ENCODE data around the gene ATXN1. TPM values are rescaled to one million over a fixed set of nuclear protein-coding genes. Genes with fewer than 3 reads are reported as not detected.
"Not testable (repeated sequence)": the region's sequence is repeated elsewhere in the genome, so short reads cannot be mapped to it uniquely, and the experiment has no call there.

ATXN1 gene
- total and polyA plus RNA-seq, 2 of the 13 experiments (the other 11 are each of a cell fraction or from before 2014, with no cell fraction given) = 20.7 to 39.5 TPM

- Histone ChIP-seq H2AFZ (ENCODE audit: low read length) (no peak overlapping the region), H3K4me1 (ENCODE audit: insufficient read depth, low read length) (no peaks in the 10 kb centered on the region), H4K20me1 (ENCODE audit: insufficient read depth, low read length) (no peaks in the 10 kb centered on the region), H3K4me3 (replicated peaks in 1 of 3; ENCODE audit: insufficient read depth in 1 of 3, low read depth in 2 of 3, low read length in 3 of 3) (no peak overlapping the region), H3K79me2 (ENCODE audit: insufficient read depth, low read length) (no peaks in the 10 kb centered on the region), H3K36me3 (replicated peaks in 1 of 2; ENCODE audit: control insufficient read depth in 1 of 2, insufficient read depth in 2 of 2, low read length in 2 of 2) (no peaks in the 10 kb centered on the region), H3K9ac (ENCODE audit: insufficient read depth, low read depth, low read length) (no peak overlapping the region), H3K9me3 (ENCODE audit: low read length) (no peaks in the 10 kb centered on the region), H3K27ac (ENCODE audit: extremely low read length, insufficient read depth, low read length) (no peak overlapping the region), H3K4me2 (ENCODE audit: low read depth, low read length) (no peak overlapping the region), H3K27me3 (ENCODE audit: control insufficient read depth in 1 of 2, insufficient read depth in 2 of 2, low read length in 2 of 2) (peaks cover 6 to 24% of the 10 kb centered on the region in 2 experiments; a peak in 3 of 5 replicates)
- intact Hi-C loops (cut with micrococcal nuclease; ENCODE audit: unreplicated experiment) (no loop called here), in situ Hi-C loops (cut with HindIII; ENCODE audit: extremely low pct_ligation_motif_present, low pct_unique_long_range_greater_than_20kb) (no loop called here)
- BruUV-seq (replicated peaks) = no TSS peak
- ChIA-PET CTCF (ENCODE audit: low intra/inter-chr PET ratio, low total read pairs) (no interaction called here), POLR2A (no interaction called here)
- WGBS (ENCODE audit: low lambda C conversion rate) = 3% methylated on average over 2 of the region's 2 CpGs
- FAIRE-seq (no peak), DNase-seq (ENCODE audit: low spot score) (no peak), ATAC-seq (no peak)
- no peak for TF ChIP-seq MEIS2 (CRISPR knock-in tag; IDR thresholded peaks at IDR 0.05)
- TF ChIP-seq RFXAP (CRISPR knock-in tag; IDR thresholded peaks at IDR 0.05; ENCODE audit: borderline replicate concordance) = no peak
- no peak for TF ChIP-seq NR2F6 (IDR thresholded peaks at IDR 0.05)
- TF ChIP-seq NR2F6 (CRISPR knock-in tag; IDR thresholded peaks at IDR 0.05) = no peak
- TF ChIP-seq ZFP37 (CRISPR knock-in tag; IDR thresholded peaks at IDR 0.05; ENCODE audit: borderline replicate concordance) = no peak
- no peak for TF ChIP-seq ZNF431 (CRISPR knock-in tag; IDR thresholded peaks at IDR 0.05; ENCODE audit: borderline replicate concordance, low read depth)
- no peak for TF ChIP-seq ZNF879 (CRISPR knock-in tag; IDR thresholded peaks at IDR 0.05)
- TF ChIP-seq MAFF (IDR thresholded peaks at IDR 0.05; ENCODE audit: low read depth, low read length) = no peak
- no peak for TF ChIP-seq IKZF5 (CRISPR knock-in tag; IDR thresholded peaks at IDR 0.05)
- no peak for TF ChIP-seq ZNF34 (CRISPR knock-in tag; IDR thresholded peaks at IDR 0.05; ENCODE audit: borderline replicate concordance)
- TF ChIP-seq MXD1 (CRISPR knock-in tag; IDR thresholded peaks at IDR 0.05) = no peak
- no peak for TF ChIP-seq NCOA1 (CRISPR knock-in tag; IDR thresholded peaks at IDR 0.05)
- no peak for TF ChIP-seq HDAC6 (IDR thresholded peaks at IDR 0.05; ENCODE audit: low read depth, low read length)
- no peak for TF ChIP-seq ZNF549 (CRISPR knock-in tag; IDR thresholded peaks at IDR 0.05)
- no peak for TF ChIP-seq ZBTB14 (CRISPR knock-in tag; IDR thresholded peaks at IDR 0.05)
Observed at GRCh38 chr6:16264785-16265184, 496.5 kb downstream of the ATXN1 start.

GRCh38 chr6:16263464-16264099 lies 497.7 kb downstream of the ATXN1 start:
- in situ Hi-C loops (cut with HindIII; ENCODE audit: extremely low pct_ligation_motif_present, low pct_unique_long_range_greater_than_20kb); FAIRE-seq; H3K4me3 ChIP-seq (replicated peaks in 1 of 3; ENCODE audit: insufficient read depth in 1 of 3, low read depth in 2 of 3, low read length in 3 of 3); H3K4me2 ChIP-seq (ENCODE audit: low read depth, low read length); ATAC-seq; DNase-seq (ENCODE audit: low spot score); POLR2A ChIA-PET; H3K9me3 ChIP-seq (ENCODE audit: low read length); H2AFZ ChIP-seq (ENCODE audit: low read length); intact Hi-C loops (cut with micrococcal nuclease; ENCODE audit: unreplicated experiment); H3K36me3 ChIP-seq (replicated peaks in 1 of 2; ENCODE audit: control insufficient read depth in 1 of 2, insufficient read depth in 2 of 2, low read length in 2 of 2); H3K4me1 ChIP-seq (ENCODE audit: insufficient read depth, low read length); BruUV-seq (replicated peaks); H3K9ac ChIP-seq (ENCODE audit: insufficient read depth, low read depth, low read length); H4K20me1 ChIP-seq (ENCODE audit: insufficient read depth, low read length); H3K27ac ChIP-seq (ENCODE audit: extremely low read length, insufficient read depth, low read length); H3K79me2 ChIP-seq (ENCODE audit: insufficient read depth, low read length); CTCF ChIA-PET (ENCODE audit: low intra/inter-chr PET ratio, low total read pairs): not testable (repeated sequence)
- peaks cover 6 to 24% of the 10 kb centered on the region in 2 experiments; a peak in 3 of 5 replicates for H3K27me3 ChIP-seq (ENCODE audit: control insufficient read depth in 1 of 2, insufficient read depth in 2 of 2, low read length in 2 of 2)
- WGBS (ENCODE audit: low lambda C conversion rate) = 23% methylated on average over 13 of the region's 13 CpGs
